ENCODE measurements around the gene SLC9B2. TPM values are rescaled to one million over a fixed set of nuclear protein-coding genes. Genes with fewer than 3 reads are reported as not detected.

SLC9B2 gene
- total RNA-seq, 1 donor from 2014 or later: 32.3 TPM

- ATAC-seq (no peak), DNase-seq (ENCODE audit: low spot score) (no peak)
These were observed 3.1 kb upstream of the SLC9B2 start for GRCh38 chr4:103079621-103080020.

- DNase-seq (ENCODE audit: low spot score) (peak; percentile 78), ATAC-seq (peak; percentile 80)
These were observed 441 bp downstream of the SLC9B2 start for GRCh38 chr4:103075894-103076746.

- peak; percentile 83 for DNase-seq (ENCODE audit: low spot score)
- ATAC-seq: peak; percentile 75
These were observed 1.1 kb downstream of the SLC9B2 start for GRCh38 chr4:103075435-103075893.

- no peak for DNase-seq (ENCODE audit: low spot score)
- ATAC-seq: no peak
These were observed 1.7 kb downstream of the SLC9B2 start for GRCh38 chr4:103074744-103075434.

- DNase-seq (ENCODE audit: low spot score): no peak
- ATAC-seq: no peak
These were observed 2.6 kb downstream of the SLC9B2 start for GRCh38 chr4:103073792-103074438.

GRCh38 chr4:103067841-103068547 is 8.6 kb downstream of the SLC9B2 start:
- DNase-seq (ENCODE audit: low spot score) (no peak), ATAC-seq (no peak)

- ATAC-seq (peak; percentile 91), DNase-seq (ENCODE audit: low spot score) (no peak)
These were observed 16.0 kb downstream of the SLC9B2 start for GRCh38 chr4:103060453-103061148.

GRCh38 chr4:103054030-103054429 is 22.5 kb downstream of the SLC9B2 start:
- ATAC-seq (peak; percentile 63), DNase-seq (ENCODE audit: low spot score) (peak; percentile 53)

- ATAC-seq (no peak), DNase-seq (ENCODE audit: low spot score) (no peak)
These were observed 23.8 kb downstream of the SLC9B2 start for GRCh38 chr4:103052779-103053178.

GRCh38 chr4:103052145-103052544 is 24.4 kb downstream of the SLC9B2 start:
- no peak for ATAC-seq
- DNase-seq (ENCODE audit: low spot score): no peak

GRCh38 chr4:103050736-103051436 is 25.7 kb downstream of the SLC9B2 start:
- no peak for ATAC-seq
- DNase-seq (ENCODE audit: low spot score): no peak

GRCh38 chr4:103046416-103047290 is 29.9 kb downstream of the SLC9B2 start:
- ATAC-seq (peak; percentile 99), DNase-seq (ENCODE audit: low spot score) (no peak)

GRCh38 chr4:103044183-103044582 is 32.4 kb downstream of the SLC9B2 start:
- ATAC-seq (no peak), DNase-seq (ENCODE audit: low spot score) (no peak)

GRCh38 chr4:103036169-103036568 is 40.4 kb downstream of the SLC9B2 start:
- no peak for ATAC-seq
- no peak for DNase-seq (ENCODE audit: low spot score)

- DNase-seq (ENCODE audit: low spot score) (no peak), ATAC-seq (peak; percentile 84)
These were observed 44.0 kb downstream of the SLC9B2 start for GRCh38 chr4:103032574-103032973.

GRCh38 chr4:103030791-103031190 is 45.8 kb downstream of the SLC9B2 start:
- ATAC-seq (no peak), DNase-seq (ENCODE audit: low spot score) (no peak)

GRCh38 chr4:103029300-103029699 is 47.3 kb downstream of the SLC9B2 start:
- DNase-seq (ENCODE audit: low spot score) (no peak), ATAC-seq (no peak)

- ATAC-seq: no peak
- no peak for DNase-seq (ENCODE audit: low spot score)
These were observed 49.7 kb downstream of the SLC9B2 start for GRCh38 chr4:103026868-103027267.

- ATAC-seq (no peak), DNase-seq (ENCODE audit: low spot score) (no peak)
These were observed 51.6 kb downstream of the SLC9B2 start for GRCh38 chr4:103024996-103025395.
